SHP77 treated with DMSO at 0.1 percent for 48 hours (cell line): ENCODE measurements around the gene DCAF5.
"Not testable (repeated sequence)": the region's sequence is repeated elsewhere in the genome, so short reads cannot be mapped to it uniquely, and the experiment has no call there.

Experiments
- DNase-seq: peaks from one replicate; lab custom pipeline; 2025; lab: John Stamatoyannopoulos, UW

DCAF5 gene

DNA sequence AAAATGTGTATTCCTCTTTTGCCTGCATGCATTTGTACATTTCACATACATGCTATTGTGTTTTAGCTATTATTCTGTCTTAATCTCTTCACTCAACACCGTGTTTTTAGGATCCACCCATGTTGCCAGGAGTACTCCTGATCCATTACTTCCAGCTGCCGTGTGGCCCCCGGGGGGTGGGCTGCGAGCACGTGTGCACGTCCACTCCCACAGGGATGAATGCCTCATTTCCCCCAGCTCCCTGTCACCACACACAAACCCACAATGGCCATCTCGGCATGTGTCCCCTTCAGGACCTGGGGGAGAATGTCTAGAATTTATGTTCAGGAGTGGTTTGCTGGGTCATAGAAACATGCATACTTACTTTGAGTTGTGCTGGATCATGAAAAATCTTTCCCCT is 111.1 kb downstream of the DCAF5 start:
- no peak for DNase-seq

DNA sequence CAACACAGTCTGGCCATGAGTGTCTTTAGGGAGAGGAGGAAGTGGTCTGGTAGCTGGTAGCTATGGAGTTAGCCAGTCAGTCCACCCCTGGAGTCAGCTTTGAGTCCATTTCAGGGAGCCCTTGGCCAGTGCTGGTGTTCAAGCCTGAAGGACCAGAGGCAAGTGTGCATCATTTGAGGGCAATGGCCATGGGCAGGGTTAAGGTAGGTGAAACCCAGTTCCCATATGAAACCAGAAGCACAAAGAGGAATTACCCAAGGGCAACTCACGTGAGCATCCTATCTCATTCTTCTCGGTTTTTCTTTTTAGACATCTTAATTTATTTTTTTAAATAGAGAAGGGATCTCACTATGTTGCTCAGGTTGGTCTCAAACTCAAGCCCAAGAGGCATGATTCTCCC is 112.6 kb downstream of the DCAF5 start:
- no peak for DNase-seq

DNA sequence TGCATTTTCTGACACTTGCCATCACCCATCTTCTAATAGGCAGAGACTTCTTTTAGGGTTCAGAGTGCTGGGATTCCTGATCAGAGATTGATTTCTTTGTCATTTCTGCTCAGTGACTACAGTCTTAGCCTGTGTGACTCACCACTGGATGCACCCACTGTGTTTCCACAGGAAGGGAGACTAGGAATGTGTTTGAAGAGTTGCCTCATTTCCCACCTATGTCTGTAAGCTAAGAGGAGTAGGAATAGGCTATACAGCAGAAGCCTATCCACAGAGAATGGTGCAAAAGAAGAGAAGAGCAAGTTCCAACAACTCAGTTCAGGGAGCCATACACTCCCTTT is 113.7 kb downstream of the DCAF5 start:
- no peak for DNase-seq

DNA sequence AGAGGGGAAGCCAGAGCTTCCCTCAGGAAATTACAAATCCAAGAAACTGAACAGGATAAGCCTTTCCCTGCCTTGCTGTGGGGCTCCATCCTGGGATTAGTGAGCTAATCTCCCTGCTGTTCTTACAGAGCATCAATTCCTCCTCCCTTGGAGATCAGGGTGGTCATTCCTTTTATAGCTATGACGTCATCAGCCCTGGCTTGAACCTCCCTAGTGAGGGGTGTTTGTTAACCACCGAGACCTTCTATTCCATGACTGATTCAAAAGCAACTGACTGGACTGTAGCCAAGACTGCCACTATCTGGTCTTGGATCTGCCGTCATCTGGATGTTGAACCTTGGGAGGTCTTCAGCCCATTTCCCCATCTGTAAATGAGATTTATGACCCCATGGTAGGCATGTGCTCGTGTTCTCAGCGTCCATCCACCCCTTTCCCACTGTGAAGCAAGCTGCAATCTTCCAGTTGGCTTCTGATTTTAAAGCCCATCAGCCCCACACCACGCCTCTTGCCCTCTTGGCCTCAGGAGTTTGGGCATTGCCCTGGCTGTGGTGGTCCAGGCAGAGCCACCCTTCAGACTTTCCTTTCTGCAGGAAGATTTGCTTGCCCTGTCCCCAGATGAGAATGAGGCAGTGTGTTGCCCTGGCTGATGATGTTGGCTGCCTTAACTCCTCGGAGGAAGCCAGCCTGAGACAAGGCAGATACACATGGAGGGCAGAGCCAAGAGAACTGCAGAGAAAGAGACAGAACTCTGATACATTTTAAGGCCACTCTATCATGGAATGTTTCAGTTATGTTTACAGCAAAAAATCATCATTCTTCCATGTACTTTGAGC is 114.2 kb downstream of the DCAF5 start:
- DNase-seq, result no peak

DNA sequence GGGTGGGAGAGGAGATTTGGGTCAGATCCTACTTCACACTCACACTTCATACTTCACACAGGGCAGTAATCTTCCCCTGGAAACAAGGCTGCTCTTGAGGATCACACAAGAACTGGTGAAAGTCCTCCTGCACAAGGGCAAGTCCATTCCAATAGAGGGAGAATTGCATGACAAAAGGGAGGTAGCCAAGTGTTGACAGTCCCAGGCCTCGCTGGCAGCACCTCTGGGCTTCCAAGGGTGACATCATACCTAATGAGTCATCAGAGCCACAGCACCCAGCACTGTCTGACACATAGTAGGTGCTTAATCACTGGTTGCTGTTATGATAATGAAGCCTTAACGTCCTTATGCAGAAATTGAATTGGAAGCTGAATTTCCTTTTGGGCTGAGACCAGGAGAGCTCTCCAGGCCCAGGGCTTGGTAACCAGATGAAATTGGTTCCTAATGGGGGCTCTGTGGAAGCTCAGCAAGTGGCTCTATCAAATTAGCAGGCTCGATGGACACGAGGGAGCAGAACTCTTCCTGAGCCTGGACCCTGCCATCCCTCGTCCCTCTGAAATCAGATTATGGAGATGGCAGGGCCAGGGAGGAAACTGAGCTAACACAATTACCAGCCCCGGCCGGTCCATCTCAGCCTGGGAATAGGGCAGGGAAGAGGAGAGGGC is 115.0 kb downstream of the DCAF5 start:
- DNase-seq, result no peak

DNA sequence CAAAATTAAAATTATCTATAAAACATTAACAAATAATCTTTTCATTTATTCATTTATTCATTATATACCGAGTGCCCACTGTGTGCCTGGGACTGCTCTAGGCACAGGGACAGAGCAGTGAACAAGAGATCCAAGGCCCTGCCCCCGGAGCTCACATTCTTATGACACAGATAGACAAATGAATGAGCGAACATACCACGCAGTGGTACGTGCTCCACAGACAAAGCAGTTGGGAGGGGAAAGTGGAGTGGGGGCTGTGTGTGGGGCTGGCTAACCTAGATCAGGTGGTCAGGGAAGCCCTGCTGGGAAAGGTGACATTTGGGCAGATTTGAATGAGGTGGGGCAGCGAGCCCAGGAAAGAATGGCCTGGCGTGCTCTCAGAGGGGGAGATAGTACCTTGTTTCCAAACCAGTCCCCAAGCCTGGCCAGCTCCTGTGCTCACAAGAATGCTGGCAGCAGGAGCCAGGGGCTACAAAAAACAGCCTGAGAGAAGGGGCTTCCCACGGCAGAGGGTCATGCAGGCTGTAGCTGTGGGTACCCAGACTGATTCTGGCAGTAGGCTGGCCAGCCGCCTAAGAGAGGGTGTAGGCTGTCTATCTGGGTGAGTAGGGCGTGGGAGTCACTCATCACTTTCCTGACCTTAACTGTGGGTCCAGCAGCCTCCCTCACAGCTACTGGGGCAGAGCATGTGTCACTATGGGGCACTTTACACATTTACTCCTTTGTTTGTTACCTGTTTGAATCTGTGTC is 116.0 kb downstream of the DCAF5 start:
- no peak for DNase-seq

GRCh38 chr14:69034612-69035262 is 118.2 kb downstream of the DCAF5 start:
- DNase-seq, result no peak

- no peak for DNase-seq
Measured at GRCh38 chr14:69027242-69027913, 125.5 kb downstream of the DCAF5 start.

DNA sequence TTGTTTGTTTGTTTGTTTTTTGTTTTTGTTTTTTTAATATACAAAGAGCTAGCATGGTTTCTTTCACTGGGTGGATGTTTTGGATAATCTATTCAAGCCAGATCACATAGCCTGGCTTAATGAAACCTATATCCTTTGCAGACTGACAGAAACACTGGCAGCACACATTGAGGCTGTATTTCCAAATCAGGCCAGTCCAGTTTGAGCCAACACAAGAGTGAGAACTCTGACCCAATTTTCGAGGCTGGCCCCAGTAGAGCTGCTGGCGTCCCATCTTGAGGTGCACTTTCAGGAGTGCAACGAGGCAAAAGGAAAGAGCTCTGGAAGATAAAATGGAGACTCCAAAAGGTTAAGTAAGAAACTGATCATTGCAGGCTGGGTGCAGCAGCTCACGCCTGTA is 129.9 kb downstream of the DCAF5 start:
- no peak for DNase-seq

GRCh38 chr14:69022093-69022492 is 130.8 kb downstream of the DCAF5 start:
- DNase-seq, result not testable (repeated sequence)

DNA sequence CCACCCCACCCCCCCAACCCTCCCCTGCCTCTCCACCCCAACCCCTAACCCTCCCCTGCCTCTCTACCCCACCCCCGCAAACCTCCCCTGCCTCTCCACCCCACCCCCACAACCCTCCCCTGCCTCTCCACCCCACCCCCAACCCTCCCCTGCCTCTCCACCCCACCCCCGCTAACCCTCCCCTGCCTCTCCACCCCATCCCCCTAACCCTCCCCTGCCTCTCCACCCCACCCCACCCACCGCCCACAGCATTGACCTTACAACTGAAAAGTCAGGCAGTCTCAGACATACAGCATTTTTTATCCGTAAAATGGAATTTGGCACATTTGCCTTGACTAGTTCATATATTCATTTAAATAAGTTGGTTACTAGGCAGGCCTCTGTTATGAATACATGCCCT is 135.2 kb downstream of the DCAF5 start:
- no peak for DNase-seq

- no peak for DNase-seq
Measured at GRCh38 chr14:69014829-69015259, 138.1 kb downstream of the DCAF5 start.

DNA sequence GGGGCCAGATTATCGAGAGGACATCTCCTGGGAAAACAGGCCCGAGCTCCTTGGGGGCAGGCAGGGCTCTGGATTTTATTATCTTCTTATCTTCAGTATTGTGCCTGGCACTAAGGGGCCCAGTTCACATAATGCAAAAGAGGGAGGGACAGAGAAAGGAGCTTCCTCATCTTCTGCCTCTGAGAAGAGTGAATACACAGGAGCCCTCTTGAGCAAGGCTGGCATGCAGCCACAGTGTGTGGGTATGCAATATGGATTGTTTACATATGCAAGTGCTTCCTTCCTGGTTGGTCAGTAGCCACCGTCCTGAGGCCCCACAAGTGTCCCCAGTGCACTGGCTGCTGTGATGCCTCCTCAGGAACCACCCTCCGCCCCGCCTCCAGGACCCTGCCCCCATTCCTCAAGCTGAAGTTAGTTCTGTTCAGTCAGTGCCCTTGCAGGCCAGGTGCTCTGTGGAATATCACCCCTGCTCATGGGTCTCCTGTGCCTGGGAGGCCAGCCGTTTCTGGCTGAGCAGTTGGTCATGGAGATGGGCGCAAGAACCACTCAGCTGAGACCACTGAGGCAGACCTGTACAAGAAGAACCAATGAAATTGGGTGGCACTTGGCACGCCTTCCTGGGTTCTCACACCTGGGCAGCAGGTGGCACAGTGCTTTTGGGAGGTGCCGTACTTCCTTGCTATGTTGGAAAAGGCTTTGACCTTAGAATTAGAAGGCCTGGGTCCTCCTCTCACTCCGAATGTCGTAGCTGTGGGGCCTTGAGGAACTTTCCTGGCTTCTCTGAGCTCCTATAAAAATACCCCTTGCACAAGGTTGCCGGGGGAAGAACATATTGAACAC is 138.8 kb downstream of the DCAF5 start:
- DNase-seq, result peak; percentile 50

DNA sequence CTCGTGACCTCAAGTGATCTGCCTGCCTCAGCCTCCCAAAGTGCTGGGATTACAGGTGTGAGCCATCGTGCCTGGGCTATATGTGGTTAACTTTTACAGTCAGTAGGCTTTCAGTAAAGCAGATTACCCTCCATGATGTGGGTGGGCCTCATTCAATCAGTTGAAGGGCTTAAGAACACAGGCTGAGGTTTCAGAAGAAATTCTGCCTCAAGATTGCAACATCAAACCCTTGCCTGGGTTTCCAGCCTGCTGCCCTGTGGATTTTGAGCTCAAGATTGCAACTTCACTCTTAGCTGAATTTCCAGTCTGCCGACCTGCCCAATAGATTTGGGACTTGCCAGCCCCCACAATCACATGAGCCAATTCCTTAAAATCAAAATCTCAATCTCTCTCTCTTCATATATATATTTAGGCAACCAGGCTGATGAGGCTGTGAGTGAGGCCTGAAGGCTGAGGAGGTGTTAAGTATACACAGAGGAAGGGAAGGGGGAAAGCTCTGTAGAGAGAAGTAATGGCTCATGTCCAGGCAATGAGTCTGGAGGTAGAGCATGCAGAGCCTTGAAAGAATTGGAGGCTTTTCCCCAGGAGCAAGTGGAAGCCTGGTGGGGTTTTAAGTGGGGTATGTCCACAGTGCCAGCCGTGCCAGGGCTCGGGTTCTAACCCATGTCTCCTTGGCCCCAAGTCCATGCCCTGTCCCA is 140.5 kb downstream of the DCAF5 start:
- DNase-seq, result no peak

DNA sequence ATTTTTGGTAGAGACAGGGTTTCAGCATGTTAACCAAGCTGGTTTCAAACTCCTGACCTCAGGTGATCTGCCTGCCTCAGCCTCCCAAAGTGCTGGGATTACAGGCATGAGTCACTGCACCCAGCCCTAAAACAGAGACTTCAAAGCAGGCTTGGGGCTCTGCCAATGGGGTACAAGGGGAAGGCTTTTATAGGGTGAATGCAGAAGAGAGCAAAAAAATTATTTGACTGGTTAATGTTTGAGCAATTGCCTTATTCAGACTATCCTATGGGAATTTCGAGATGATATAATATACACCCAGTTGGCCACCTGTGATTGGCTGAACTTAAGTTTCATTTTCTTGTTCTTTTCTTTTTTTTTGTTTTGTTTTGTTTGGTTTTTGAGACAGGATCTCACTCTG is 142.3 kb downstream of the DCAF5 start:
- DNase-seq, result no peak

DNA sequence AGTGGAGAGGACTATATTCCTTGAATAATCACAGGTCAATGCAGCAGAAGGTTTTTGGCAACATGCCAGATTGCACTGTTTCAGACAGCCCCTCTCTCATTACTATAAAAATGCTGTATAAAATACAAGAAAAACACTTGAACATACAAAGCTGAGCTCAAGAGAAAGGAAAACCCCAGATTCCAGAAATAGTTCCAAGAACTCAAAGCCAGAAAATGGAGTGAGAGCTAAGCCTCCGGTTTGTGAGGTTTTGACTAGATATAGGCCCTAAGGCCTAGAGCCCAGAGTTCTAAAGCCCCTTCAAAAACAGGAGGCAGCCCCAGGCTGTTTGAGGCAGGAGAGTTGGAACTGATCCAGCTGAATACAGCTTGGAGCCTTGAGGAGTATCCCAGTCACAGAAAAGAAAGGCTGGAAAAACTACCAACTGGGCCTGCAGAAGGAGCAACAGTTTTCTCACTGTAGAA is 144.5 kb downstream of the DCAF5 start:
- no peak for DNase-seq

- no peak for DNase-seq
Measured at GRCh38 chr14:69006346-69006745, 146.6 kb downstream of the DCAF5 start.

DNA sequence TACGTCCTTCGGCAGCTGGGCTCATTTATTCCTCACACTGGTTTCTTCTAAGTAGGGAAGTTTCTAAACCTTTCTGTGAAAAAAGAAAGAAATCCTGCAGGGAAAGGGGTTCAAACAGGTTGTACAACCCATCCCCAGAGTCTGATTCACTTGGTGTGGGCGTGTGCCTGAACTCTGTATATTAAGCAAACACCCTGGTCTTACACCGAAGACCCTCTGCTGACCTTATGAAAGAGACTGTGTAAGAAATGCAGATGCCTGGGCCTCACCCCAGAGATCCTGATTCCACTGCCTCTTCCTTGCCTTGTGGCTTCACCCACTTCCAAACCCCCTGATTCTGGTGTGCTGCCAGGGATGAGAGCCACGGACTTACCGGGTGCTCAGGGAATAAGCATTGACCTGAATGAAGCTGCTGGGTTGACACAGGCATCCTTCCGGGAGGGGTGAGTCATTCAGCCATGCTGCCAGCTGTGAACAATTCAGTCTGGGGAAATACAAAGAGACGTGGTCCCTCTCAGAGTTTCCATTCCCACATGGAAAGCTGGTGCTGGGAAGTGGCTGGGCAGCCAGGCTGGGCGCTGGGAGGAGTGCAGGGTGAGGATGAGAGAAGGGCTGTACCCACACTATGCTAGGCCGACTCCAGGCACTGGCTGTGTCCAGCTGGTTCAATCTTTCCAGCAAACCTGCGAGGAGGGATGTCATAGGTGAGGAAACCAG is 147.3 kb downstream of the DCAF5 start:
- DNase-seq, result peak; percentile 20

- no peak for DNase-seq
Measured at GRCh38 chr14:69004731-69005431, 148.0 kb downstream of the DCAF5 start.
